Neural cell (in vitro differentiated cells): ENCODE measurements around the gene EYS. TPM values are rescaled to one million over a fixed set of nuclear protein-coding genes. Genes with fewer than 3 reads are reported as not detected.

ENCODE experiments used
- H2AFZ ChIP-seq: fragments of 200-600, 300-800 bp; sonication (generic), shearing (Covaris generic); 2 replicates; pipeline ENCODE4 v1.6.0; 2014; ENCODE audit warnings: low read depth, mild to moderate bottlenecking, antibody characterized with exemption, low read length, moderate library complexity
- H3F3A ChIP-seq: fragments of 200-600 bp; shearing (Covaris generic); 2 replicates; pipeline ENCODE4 v1.6.1; 2016; ENCODE audit warnings: mild to moderate bottlenecking, moderate library complexity, mixed read lengths, antibody characterized with exemption, low read length; ENCODE audit not compliant: insufficient read depth, poor library complexity, severe bottlenecking
- H3K27ac ChIP-seq: fragments of 200-600, 300-800 bp; sonication (generic), shearing (Covaris generic); 2 replicates; pipeline ENCODE4 v1.5.1; 2014; ENCODE audit warnings: mild to moderate bottlenecking, low read length, moderate library complexity
- H3K27me3 ChIP-seq: fragments of 300-800, 200-600 bp; sonication (generic), shearing (Covaris generic); 2 replicates; pipeline ENCODE4 v1.6.0; 2014; ENCODE audit warnings: mild to moderate bottlenecking, low read depth, low read length, moderate library complexity; ENCODE audit not compliant: insufficient read depth
- H3K36me3 ChIP-seq: fragments of 300-800, 200-600 bp; sonication (generic), shearing (Covaris generic); 2 replicates; pipeline ENCODE4 v1.5.1; 2014; ENCODE audit warnings: mild to moderate bottlenecking, antibody characterized with exemption, low read length, moderate library complexity; ENCODE audit not compliant: insufficient read depth
- H3K4me2 ChIP-seq: fragments of 300-800, 200-600 bp; sonication (generic), shearing (Covaris generic); 2 replicates; pipeline ENCODE4 v1.6.0; 2014; ENCODE audit warnings: mild to moderate bottlenecking, low read length
- H3K4me3 ChIP-seq: fragments of 300-800, 200-600 bp; sonication (generic), shearing (Covaris generic); 2 replicates; pipeline ENCODE4 v1.5.1; 2014; ENCODE audit warnings: mild to moderate bottlenecking, low read length, moderate library complexity
- H3K79me2 ChIP-seq: fragments of 200-600 bp; shearing (Covaris generic); replicated peaks from 2 replicates; pipeline ENCODE4 v1.6.0; 2014; ENCODE audit warnings: mild to moderate bottlenecking, low read length, moderate library complexity; ENCODE audit not compliant: insufficient read depth
- H3K9ac ChIP-seq: fragments of 300-800, 200-600 bp; sonication (generic), shearing (Covaris generic); 2 replicates; pipeline ENCODE4 v1.6.1; 2016; ENCODE audit warnings: mild to moderate bottlenecking, low read length, mixed read lengths
- H3K9me2 ChIP-seq: fragments of 200-600 bp; shearing (Covaris generic); 2 replicates; pipeline ENCODE4 v1.6.1; 2016; ENCODE audit warnings: mild to moderate bottlenecking, low read length, mixed read lengths; ENCODE audit not compliant: insufficient read depth
- H3K9me3 ChIP-seq: fragments of 200-600, 300-800 bp; sonication (generic), shearing (Covaris generic); 2 replicates; pipeline ENCODE4 v1.6.1; 2016; ENCODE audit warnings: mild to moderate bottlenecking, mixed run types, low read length, moderate library complexity, mixed read lengths
- H4K20me1 ChIP-seq: fragments of 200-600 bp; shearing (Covaris generic); 2 replicates; pipeline ENCODE4 v1.6.1; 2016; ENCODE audit warnings: mild to moderate bottlenecking, mixed run types; ENCODE audit not compliant: insufficient read depth
- EP300 ChIP-seq: fragments of 450-650 bp; conservative IDR thresholded peaks from 2 replicates; pipeline ENCODE4 v1.6.1; 2014; ENCODE audit warnings: antibody characterized with exemption, mild to moderate bottlenecking, moderate library complexity; ENCODE audit not compliant: poor library complexity, severe bottlenecking
- EZH2 ChIP-seq: fragments of 200-600, 300-800 bp; shearing (Covaris generic), sonication (generic); IDR thresholded peaks from 2 replicates; pipeline ENCODE4 v1.6.1; 2014; ENCODE audit warnings: antibody characterized with exemption, low read length, borderline replicate concordance, mild to moderate bottlenecking; ENCODE audit not compliant: insufficient read depth, poor library complexity, severe bottlenecking
- MXI1 ChIP-seq: fragments of 450-650 bp; conservative IDR thresholded peaks from 2 replicates; pipeline ENCODE4 v1.6.1; 2014; ENCODE audit warnings: antibody characterized with exemption, mild to moderate bottlenecking; ENCODE audit not compliant: poor library complexity, severe bottlenecking
- POLR2AphosphoS5 ChIP-seq: IDR thresholded peaks from 2 replicates; pipeline ENCODE4 v1.6.1; 2012
- RAD21 ChIP-seq: fragments of 450-650 bp; conservative IDR thresholded peaks from 2 replicates; pipeline ENCODE4 v1.6.1; 2014; ENCODE audit warnings: antibody characterized with exemption, mild to moderate bottlenecking, moderate library complexity
- SMC3 ChIP-seq: fragments of 450-650 bp; conservative IDR thresholded peaks from 2 replicates; pipeline ENCODE4 v1.6.1; 2014; ENCODE audit warnings: antibody characterized with exemption, mild to moderate bottlenecking, moderate library complexity; ENCODE audit not compliant: poor library complexity
- TAF1 ChIP-seq: IDR thresholded peaks from 2 replicates; pipeline ENCODE4 v1.6.1; 2012; ENCODE audit warnings: low read depth
- polyA plus RNA-seq: library from polyadenylated mRNA; depleted of rRNA; stranded (reverse); fragments of >200 nt; gene quantifications from 2 replicates; pipeline ENCODE4 v1.2.3, GENCODE V29; 2014
- TF ChIP-seq, protein P1 (sequence below): fragments of 450-650 bp; IDR thresholded peaks from 2 replicates; pipeline ENCODE4 v1.5.1; 2014; ENCODE audit warnings: antibody characterized with exemption, mild to moderate bottlenecking, moderate library complexity; ENCODE audit not compliant: poor library complexity, severe bottlenecking
- TF ChIP-seq, protein P2 (sequence below): IDR thresholded peaks from 2 replicates; pipeline ENCODE4 v1.6.1; 2012; ENCODE audit warnings: borderline replicate concordance

The EYS gene
- polyA plus RNA-seq, 1 donor from 2014 or later: 0.38 TPM

DNA sequence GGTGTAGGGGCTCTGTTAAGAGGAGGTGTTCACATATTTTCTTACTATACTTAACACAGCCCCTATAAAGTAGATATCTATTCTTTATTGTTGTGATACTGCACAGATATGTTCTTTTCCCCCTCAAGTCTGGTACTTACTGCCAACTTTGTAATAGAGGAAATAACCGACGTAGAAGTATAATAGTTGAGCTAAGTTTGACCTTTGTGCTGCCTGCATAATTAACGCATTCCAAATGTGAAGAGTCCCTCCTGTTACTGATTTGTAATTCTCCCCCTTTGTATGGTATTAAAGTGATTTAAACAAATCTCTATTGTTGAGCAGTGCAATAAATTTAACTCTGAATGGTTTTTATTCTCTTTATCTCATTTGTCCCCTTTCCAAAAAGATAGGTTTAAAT, 2032.4 kb downstream of the EYS start:
- Histone ChIP-seq H3K4me2 (no peak overlapping the region), H4K20me1 (no peaks in the 10 kb centered on the region), H3K9me2 (no peaks in the 10 kb centered on the region), H3K36me3 (no peaks in the 10 kb centered on the region), H3K79me2 (peaks cover 57% of the 10 kb centered on the region), H3K4me3 (no peak overlapping the region), H3K27ac (no peak overlapping the region), H2AFZ (no peak overlapping the region), H3F3A (no peaks in the 10 kb centered on the region), H3K27me3 (no peaks in the 10 kb centered on the region), H3K9me3 (no peaks in the 10 kb centered on the region), H3K9ac (no peak overlapping the region)
- TF ChIP-seq, protein P1, sequence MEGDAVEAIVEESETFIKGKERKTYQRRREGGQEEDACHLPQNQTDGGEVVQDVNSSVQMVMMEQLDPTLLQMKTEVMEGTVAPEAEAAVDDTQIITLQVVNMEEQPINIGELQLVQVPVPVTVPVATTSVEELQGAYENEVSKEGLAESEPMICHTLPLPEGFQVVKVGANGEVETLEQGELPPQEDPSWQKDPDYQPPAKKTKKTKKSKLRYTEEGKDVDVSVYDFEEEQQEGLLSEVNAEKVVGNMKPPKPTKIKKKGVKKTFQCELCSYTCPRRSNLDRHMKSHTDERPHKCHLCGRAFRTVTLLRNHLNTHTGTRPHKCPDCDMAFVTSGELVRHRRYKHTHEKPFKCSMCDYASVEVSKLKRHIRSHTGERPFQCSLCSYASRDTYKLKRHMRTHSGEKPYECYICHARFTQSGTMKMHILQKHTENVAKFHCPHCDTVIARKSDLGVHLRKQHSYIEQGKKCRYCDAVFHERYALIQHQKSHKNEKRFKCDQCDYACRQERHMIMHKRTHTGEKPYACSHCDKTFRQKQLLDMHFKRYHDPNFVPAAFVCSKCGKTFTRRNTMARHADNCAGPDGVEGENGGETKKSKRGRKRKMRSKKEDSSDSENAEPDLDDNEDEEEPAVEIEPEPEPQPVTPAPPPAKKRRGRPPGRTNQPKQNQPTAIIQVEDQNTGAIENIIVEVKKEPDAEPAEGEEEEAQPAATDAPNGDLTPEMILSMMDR: no peak
- TF ChIP-seq EZH2: no peak
- TF ChIP-seq SMC3: no peak
- TF ChIP-seq TAF1: no peak
- TF ChIP-seq, protein P2, sequence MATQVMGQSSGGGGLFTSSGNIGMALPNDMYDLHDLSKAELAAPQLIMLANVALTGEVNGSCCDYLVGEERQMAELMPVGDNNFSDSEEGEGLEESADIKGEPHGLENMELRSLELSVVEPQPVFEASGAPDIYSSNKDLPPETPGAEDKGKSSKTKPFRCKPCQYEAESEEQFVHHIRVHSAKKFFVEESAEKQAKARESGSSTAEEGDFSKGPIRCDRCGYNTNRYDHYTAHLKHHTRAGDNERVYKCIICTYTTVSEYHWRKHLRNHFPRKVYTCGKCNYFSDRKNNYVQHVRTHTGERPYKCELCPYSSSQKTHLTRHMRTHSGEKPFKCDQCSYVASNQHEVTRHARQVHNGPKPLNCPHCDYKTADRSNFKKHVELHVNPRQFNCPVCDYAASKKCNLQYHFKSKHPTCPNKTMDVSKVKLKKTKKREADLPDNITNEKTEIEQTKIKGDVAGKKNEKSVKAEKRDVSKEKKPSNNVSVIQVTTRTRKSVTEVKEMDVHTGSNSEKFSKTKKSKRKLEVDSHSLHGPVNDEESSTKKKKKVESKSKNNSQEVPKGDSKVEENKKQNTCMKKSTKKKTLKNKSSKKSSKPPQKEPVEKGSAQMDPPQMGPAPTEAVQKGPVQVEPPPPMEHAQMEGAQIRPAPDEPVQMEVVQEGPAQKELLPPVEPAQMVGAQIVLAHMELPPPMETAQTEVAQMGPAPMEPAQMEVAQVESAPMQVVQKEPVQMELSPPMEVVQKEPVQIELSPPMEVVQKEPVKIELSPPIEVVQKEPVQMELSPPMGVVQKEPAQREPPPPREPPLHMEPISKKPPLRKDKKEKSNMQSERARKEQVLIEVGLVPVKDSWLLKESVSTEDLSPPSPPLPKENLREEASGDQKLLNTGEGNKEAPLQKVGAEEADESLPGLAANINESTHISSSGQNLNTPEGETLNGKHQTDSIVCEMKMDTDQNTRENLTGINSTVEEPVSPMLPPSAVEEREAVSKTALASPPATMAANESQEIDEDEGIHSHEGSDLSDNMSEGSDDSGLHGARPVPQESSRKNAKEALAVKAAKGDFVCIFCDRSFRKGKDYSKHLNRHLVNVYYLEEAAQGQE: no peak
- no peak for TF ChIP-seq EP300
- no peak for TF ChIP-seq POLR2AphosphoS5
- TF ChIP-seq RAD21: no peak
- TF ChIP-seq MXI1: no peak

DNA sequence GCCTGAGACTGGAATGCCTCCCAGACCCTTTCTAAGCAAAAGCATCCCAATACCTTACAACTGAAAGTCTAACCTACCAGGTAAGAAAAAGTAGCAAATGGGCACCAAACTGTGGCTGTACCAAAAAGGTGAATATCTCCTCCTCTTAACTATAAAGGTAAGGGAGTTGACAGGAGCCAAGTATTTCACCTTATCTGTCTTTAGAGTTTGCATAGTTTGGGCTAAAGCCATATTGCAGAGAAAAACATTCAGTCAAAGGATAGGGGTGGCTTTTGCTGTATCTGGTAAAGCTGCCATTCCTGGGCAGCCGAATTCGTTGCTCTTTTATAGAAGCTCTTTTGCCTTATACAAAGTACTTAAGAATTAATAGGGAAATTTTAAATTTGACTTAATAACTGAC, 2033.3 kb downstream of the EYS start:
- H3F3A ChIP-seq: no peaks in the 10 kb centered on the region
- TF ChIP-seq, protein P1: no peak
- TF ChIP-seq EZH2 (no peak), POLR2AphosphoS5 (no peak), MXI1 (no peak), SMC3 (no peak), EP300 (no peak), RAD21 (no peak), TAF1 (no peak)
- TF ChIP-seq, protein P2: no peak
- no peaks in the 10 kb centered on the region for H3K9me2 ChIP-seq
- H3K4me2 ChIP-seq: no peak overlapping the region
- no peaks in the 10 kb centered on the region for H3K27me3 ChIP-seq
- no peak overlapping the region for H2AFZ ChIP-seq
- H3K9me3 ChIP-seq: no peaks in the 10 kb centered on the region
- no peaks in the 10 kb centered on the region for H4K20me1 ChIP-seq
- no peak overlapping the region for H3K4me3 ChIP-seq
- no peak overlapping the region for H3K9ac ChIP-seq
- H3K36me3 ChIP-seq: no peaks in the 10 kb centered on the region
- no peak overlapping the region for H3K27ac ChIP-seq
- peaks cover 61% of the 10 kb centered on the region for H3K79me2 ChIP-seq
